Liver (tissue), 9 donors: ENCODE results near the gene PAXX. TPM values are rescaled to one million over a fixed set of nuclear protein-coding genes. Genes with fewer than 3 reads are reported as not detected.
A peak's percentile ranks its signal among the peaks of the same experiment; 100 is the strongest.

Source experiments
- DNase-seq: peaks from one replicate; pipeline ENCODE4 v3.0.0-alpha.2; 2017; ENCODE audit warnings: low spot score
- H3K27ac ChIP-seq, 2 donors: one replicate each; pipeline ENCODE4 v1.7.0; 2013; ENCODE audit warnings: inconsistent platforms in 2 of 2, low read length in 2 of 2, control low read depth in 1 of 2, low read depth in 1 of 2, mild to moderate bottlenecking in 1 of 2
- H3K27me3 ChIP-seq, 4 donors: one replicate each; pipeline versions ENCODE4 v1.6.1 to v1.7.0; 2013; ENCODE audit warnings: low read length in 3 of 4, inconsistent platforms in 1 of 4, mild to moderate bottlenecking in 1 of 4, moderate library complexity in 1 of 4; ENCODE audit not compliant: control insufficient read depth in 4 of 4, insufficient read depth in 4 of 4
- H3K36me3 ChIP-seq, 4 donors: one replicate each; pipeline versions ENCODE4 v1.6.1 to v1.7.0; 2013; ENCODE audit warnings: low read length in 3 of 4, mild to moderate bottlenecking in 3 of 4, low read depth in 1 of 4, moderate library complexity in 1 of 4; ENCODE audit not compliant: control insufficient read depth in 4 of 4, insufficient read depth in 3 of 4
- H3K4me1 ChIP-seq, 4 donors: one replicate each; pipeline versions ENCODE4 v1.6.1 to v1.7.0; 2013; ENCODE audit warnings: low read length in 3 of 4, mild to moderate bottlenecking in 3 of 4, moderate library complexity in 1 of 4; ENCODE audit not compliant: control insufficient read depth in 4 of 4, insufficient read depth in 4 of 4
- H3K4me3 ChIP-seq, 3 donors: one replicate each; pipeline versions ENCODE4 v1.6.1 to v1.7.0; 2013; ENCODE audit warnings: low read length in 3 of 3, control low read depth in 1 of 3, low read depth in 1 of 3, mild to moderate bottlenecking in 1 of 3
- H3K9ac ChIP-seq, 2 donors: one replicate each; pipeline ENCODE4 v1.7.0; 2013; ENCODE audit warnings: low read length in 2 of 2, mild to moderate bottlenecking in 2 of 2, moderate library complexity in 2 of 2, control low read depth in 1 of 2, low read depth in 1 of 2
- H3K9me3 ChIP-seq, 4 donors: one replicate each; pipeline versions ENCODE4 v1.6.1 to v1.7.0; 2013; ENCODE audit warnings: low read length in 3 of 4; ENCODE audit not compliant: control insufficient read depth in 4 of 4
- ATF3 ChIP-seq: IDR thresholded peaks from 2 replicates; pipeline ENCODE4 v1.6.1; 2016; ENCODE audit warnings: antibody characterized with exemption
- EGR1 ChIP-seq, 2 donors: IDR thresholded peaks; 2 replicates each; pipeline ENCODE4 v1.6.1; 2016 to 2018; ENCODE audit warnings: antibody characterized with exemption in 2 of 2, low read depth in 2 of 2
- FOXA2 ChIP-seq: IDR thresholded peaks from 2 replicates; pipeline ENCODE4 v1.6.1; 2016; ENCODE audit warnings: antibody characterized with exemption
- GABPA ChIP-seq, 2 donors: IDR thresholded peaks in 1 of 2; conservative IDR thresholded peaks in 1 of 2; 2 replicates each; pipeline ENCODE4 v1.6.1; 2016; ENCODE audit warnings: antibody characterized with exemption in 2 of 2, mild to moderate bottlenecking in 1 of 2, moderate library complexity in 1 of 2
- HNF4A ChIP-seq, 2 donors: conservative IDR thresholded peaks; 2 replicates each; pipeline ENCODE4 v1.6.1; 2016; ENCODE audit warnings: antibody characterized with exemption in 2 of 2, mild to moderate bottlenecking in 2 of 2
- HNF4G ChIP-seq: IDR thresholded peaks from 2 replicates; pipeline ENCODE4 v1.6.1; 2016; ENCODE audit warnings: antibody characterized with exemption
- JUND ChIP-seq, 2 donors: IDR thresholded peaks; 2 replicates each; pipeline ENCODE4 v1.6.1; 2016; ENCODE audit warnings: antibody characterized with exemption in 2 of 2
- NR2F2 ChIP-seq: IDR thresholded peaks from 2 replicates; pipeline ENCODE4 v1.6.1; 2016; ENCODE audit warnings: antibody characterized with exemption
- RAD21 ChIP-seq, 2 donors: IDR thresholded peaks; 2 replicates each; pipeline ENCODE4 v1.6.1; 2016; ENCODE audit warnings: antibody characterized with exemption in 2 of 2, mild to moderate bottlenecking in 2 of 2
- RXRA ChIP-seq, 2 donors: IDR thresholded peaks; 2 replicates each; pipeline ENCODE4 v1.6.1; 2017 to 2018; ENCODE audit warnings: antibody characterized with exemption in 2 of 2, mild to moderate bottlenecking in 1 of 2
- TAF1 ChIP-seq: conservative IDR thresholded peaks from 2 replicates; pipeline ENCODE4 v1.6.1; 2016; ENCODE audit warnings: antibody characterized with exemption, mild to moderate bottlenecking
- YY1 ChIP-seq: IDR thresholded peaks from 2 replicates; pipeline ENCODE4 v1.6.1; 2016; ENCODE audit warnings: antibody characterized with exemption, mild to moderate bottlenecking
- WGBS: extraction: QIAGEN DNeasy Blood & Tissue Kit; methylation state at CpG from one replicate; pipeline ENCODE4 v1.1.7; 2013; 5-methylcytosine and 5-hydroxymethylcytosine counted together
- polyA plus RNA-seq, 2 donors: library from polyadenylated mRNA; stranded (reverse) in 1 of 2; unstranded in 1 of 2; fragments of 200-250 nt in 1 of 2; fragments of >200 nt in 1 of 2; fragmentation: Nextera tagmentation in 1 of 2; extraction: Ambion mirVana in 1 of 2; gene quantifications; one replicate each; pipeline versions ENCODE4 v1.2.1 to v1.2.3, GENCODE V29; 2013 to 2015
- total RNA-seq, 2 donors: library from RNA; depleted of rRNA; stranded (reverse); fragments of >200 nt; gene quantifications; one replicate each; pipeline ENCODE4 v1.2.3, GENCODE V29; 2014
- donor health status: healthy.
- donor health status: healthy.
- donor health status: healthy.
- donor health status: healthy.
- donor health status: healthy.

PAXX gene
- total and polyA plus RNA-seq, 4 donors = 7.3 to 34.1 (median 19.2) TPM

- no peaks in the 10 kb centered on the region for H3K9me3 ChIP-seq
- DNase-seq = no peak
- H3K9ac ChIP-seq = no peak overlapping the region
- H3K27me3 ChIP-seq = no peaks in the 10 kb centered on the region
- no peak for TF ChIP-seq HNF4A (conservative IDR thresholded peaks at IDR 0.05)
- no peak for TF ChIP-seq GABPA (IDR thresholded peaks at IDR 0.05 in 1 of 2, conservative IDR thresholded peaks at IDR 0.05 in 1 of 2)
- TF ChIP-seq YY1 = no peak
- no peak for TF ChIP-seq RXRA (IDR thresholded peaks at IDR 0.05)
- TF ChIP-seq JUND (IDR thresholded peaks at IDR 0.05) = no peak
- no peak for TF ChIP-seq ATF3
- TF ChIP-seq RAD21 (IDR thresholded peaks at IDR 0.05) = no peak
- no peak overlapping the region for H3K4me3 ChIP-seq
- peak overlapping the region in 1 of 2 donors; percentile 28 for H3K27ac ChIP-seq
- WGBS = 74% methylated on average over 10 of the region's 10 CpGs
- H3K36me3 ChIP-seq = peaks cover 0 to 3% (median 0%) of the 10 kb centered on the region in 4 donors
- peaks cover 9 to 36% (median 15%) of the 10 kb centered on the region in 4 donors for H3K4me1 ChIP-seq
Measured at GRCh38 chr9:136997371-136997770, 5.1 kb downstream of the PAXX start.

GRCh38 chr9:136997830-136998234 is 5.6 kb downstream of the PAXX start:
- Histone ChIP-seq H3K9me3 (no peaks in the 10 kb centered on the region), H3K4me1 (peaks cover 6 to 32% (median 12%) of the 10 kb centered on the region in 4 donors), H3K9ac (no peak overlapping the region), H3K4me3 (no peak overlapping the region), H3K27ac (peak overlapping the region in 1 of 2 donors; percentile 28), H3K27me3 (no peaks in the 10 kb centered on the region), H3K36me3 (peaks cover 0 to 3% (median 0%) of the 10 kb centered on the region in 4 donors)
- no peak for TF ChIP-seq HNF4G
- no peak for TF ChIP-seq NR2F2
- no peak for TF ChIP-seq ATF3
- TF ChIP-seq YY1 = no peak
- no peak for TF ChIP-seq RAD21 (IDR thresholded peaks at IDR 0.05)
- TF ChIP-seq EGR1 (IDR thresholded peaks at IDR 0.05; ENCODE audit: low read depth in 2 of 2) = no peak
- TF ChIP-seq GABPA (IDR thresholded peaks at IDR 0.05 in 1 of 2, conservative IDR thresholded peaks at IDR 0.05 in 1 of 2) = no peak
- no peak for TF ChIP-seq FOXA2
- no peak for TF ChIP-seq TAF1
- DNase-seq = no peak
- 63% methylated on average over 18 of the region's 18 CpGs for WGBS

- no peak overlapping the region for H3K27ac ChIP-seq
- WGBS = 65% methylated on average over 10 of the region's 10 CpGs
- TF ChIP-seq FOXA2 (no peak), RXRA (IDR thresholded peaks at IDR 0.05) (peak in 1 of 2 donors; percentile 4)
Measured at GRCh38 chr9:137000177-137000930, 8.1 kb downstream of the PAXX start.

More at GRCh38 chr9:137000177-137000930, 8.1 kb downstream of the PAXX start:
- no peaks in the 10 kb centered on the region for H3K9me3 ChIP-seq
- no peak overlapping the region for H3K4me3 ChIP-seq
- no peak overlapping the region for H3K9ac ChIP-seq
- H3K4me1 ChIP-seq = peaks cover 2 to 22% (median 4%) of the 10 kb centered on the region in 4 donors
- H3K27me3 ChIP-seq = no peaks in the 10 kb centered on the region
- no peak for DNase-seq
- H3K36me3 ChIP-seq = no peaks in the 10 kb centered on the region
